TTC549 (cell line): ENCODE measurements around the gene TPPP3.

Experiments
- FAIRE-seq: peaks from 2 replicates; lab custom pipeline; 2012; peaks lifted over from hg19 to GRCh38; lab: Jason Lieb, UNC

The TPPP3 gene

GRCh38 chr16:67393111-67393787, at the start of gene TPPP3:
Gene TPPP3 (minus strand): TSS chr16:67393498. CDS start chr16:67391111, 2,387 bp downstream.
- no peak for FAIRE-seq

GRCh38 chr16:67442581-67443255, 49.4 kb upstream of the TPPP3 start:
- no peak for FAIRE-seq

GRCh38 chr16:67441907-67442306, 48.6 kb upstream of the TPPP3 start:
- no peak for FAIRE-seq

- FAIRE-seq = no peak
Measured at GRCh38 chr16:67441271-67441753, 48.0 kb upstream of the TPPP3 start.

- no peak for FAIRE-seq
Measured at GRCh38 chr16:67438824-67439393, 45.6 kb upstream of the TPPP3 start.

GRCh38 chr16:67438098-67438791, 44.9 kb upstream of the TPPP3 start:
- FAIRE-seq = no peak

GRCh38 chr16:67437513-67437912, 44.2 kb upstream of the TPPP3 start:
- no peak for FAIRE-seq

GRCh38 chr16:67436640-67437193, 43.4 kb upstream of the TPPP3 start:
- no peak for FAIRE-seq

GRCh38 chr16:67435758-67436164, 42.5 kb upstream of the TPPP3 start:
- no peak for FAIRE-seq

- FAIRE-seq = no peak
Measured at GRCh38 chr16:67433131-67433719, 39.9 kb upstream of the TPPP3 start.

- FAIRE-seq = no peak
Measured at GRCh38 chr16:67432506-67432890, 39.2 kb upstream of the TPPP3 start.

- no peak for FAIRE-seq
Measured at GRCh38 chr16:67431775-67432505, 38.6 kb upstream of the TPPP3 start.

GRCh38 chr16:67430977-67431774, 37.9 kb upstream of the TPPP3 start, which contains the start of gene HSD11B2:
Gene HSD11B2 (plus strand): TSS chr16:67431121. CDS start chr16:67431249, 128 bp downstream.
- no peak for FAIRE-seq

- FAIRE-seq = no peak
Measured at GRCh38 chr16:67430504-67430976, 37.2 kb upstream of the TPPP3 start.

GRCh38 chr16:67429799-67430503, 36.7 kb upstream of the TPPP3 start:
- no peak for FAIRE-seq

- FAIRE-seq = no peak
Measured at GRCh38 chr16:67429053-67429798, 35.9 kb upstream of the TPPP3 start.

GRCh38 chr16:67428146-67428731, 34.9 kb upstream of the TPPP3 start:
- FAIRE-seq = no peak

GRCh38 chr16:67426950-67427349, 33.7 kb upstream of the TPPP3 start:
- no peak for FAIRE-seq

GRCh38 chr16:67426022-67426421, 32.7 kb upstream of the TPPP3 start:
- no peak for FAIRE-seq
